ENCODE measurements around the gene IFIH1. TPM values are rescaled to one million over a fixed set of nuclear protein-coding genes. Genes with fewer than 3 reads are reported as not detected.

Gene IFIH1
- total RNA-seq, 2 experiments from 2014 or later, result 57.3 to 65.5 TPM

- ChIA-PET CTCF (interaction anchor here (1.1 to 1.4 kb wide), 3 partner anchors 9 to 82 kb away, joined by 3 read pairs; no protein-coding TSS in a partner anchor), POLR2A (no interaction called here)
- no peak for DNase-seq
- no peak overlapping the region for H3K27ac Mint-ChIP-seq
- H3K4me1 Mint-ChIP-seq, result peaks cover 13% of the 10 kb centered on the region
- H3K36me3 Mint-ChIP-seq (ENCODE audit: low read depth), result peaks cover 60% of the 10 kb centered on the region
- no peaks in the 10 kb centered on the region for H3K9me3 Mint-ChIP-seq
- no peak overlapping the region for H3K4me3 Mint-ChIP-seq
- no peaks in the 10 kb centered on the region for H3K27me3 Mint-ChIP-seq
Observed at GRCh38 chr2:162265666-162266459, 52.6 kb downstream of the IFIH1 start.

GRCh38 chr2:162261032-162261945 lies 57.2 kb downstream of the IFIH1 start:
- Mint-ChIP-seq H3K4me1 (peaks cover 16% of the 10 kb centered on the region), H3K27me3 (peaks cover 15% of the 10 kb centered on the region), H3K36me3 (ENCODE audit: low read depth) (peaks cover 28% of the 10 kb centered on the region), H3K27ac (peak overlapping the region; percentile 2), H3K9me3 (no peaks in the 10 kb centered on the region), H3K4me3 (no peak overlapping the region)
- ChIA-PET POLR2A (no interaction called here), CTCF (no interaction called here)
- DNase-seq, result no peak

- POLR2A ChIA-PET, result no interaction called here
Observed at GRCh38 chr2:162258686-162259085, 59.8 kb downstream of the IFIH1 start.

GRCh38 chr2:162258169-162258568 lies 60.3 kb downstream of the IFIH1 start:
- DNase-seq, result no peak
- Mint-ChIP-seq H3K4me3 (no peak overlapping the region), H3K4me1 (peaks cover 16% of the 10 kb centered on the region), H3K9me3 (no peaks in the 10 kb centered on the region), H3K27ac (no peak overlapping the region), H3K27me3 (peaks cover 17% of the 10 kb centered on the region), H3K36me3 (ENCODE audit: low read depth) (peaks cover 7% of the 10 kb centered on the region)
- CTCF ChIA-PET, result interaction anchor here (0.5 to 0.9 kb wide), 2 partner anchors 20 to 1116 kb away, joined by 3 to 4 read pairs; no protein-coding TSS in a partner anchor
- POLR2A ChIA-PET, result no interaction called here

More at GRCh38 chr2:162258686-162259085, 59.8 kb downstream of the IFIH1 start:
- peaks cover 16% of the 10 kb centered on the region for H3K4me1 Mint-ChIP-seq
- DNase-seq, result no peak
- no peak overlapping the region for H3K27ac Mint-ChIP-seq
- CTCF ChIA-PET, result no interaction called here
- H3K36me3 Mint-ChIP-seq (ENCODE audit: low read depth), result peaks cover 10% of the 10 kb centered on the region
- H3K9me3 Mint-ChIP-seq, result no peaks in the 10 kb centered on the region
- H3K4me3 Mint-ChIP-seq, result no peak overlapping the region
- H3K27me3 Mint-ChIP-seq, result peaks cover 17% of the 10 kb centered on the region

DNA sequence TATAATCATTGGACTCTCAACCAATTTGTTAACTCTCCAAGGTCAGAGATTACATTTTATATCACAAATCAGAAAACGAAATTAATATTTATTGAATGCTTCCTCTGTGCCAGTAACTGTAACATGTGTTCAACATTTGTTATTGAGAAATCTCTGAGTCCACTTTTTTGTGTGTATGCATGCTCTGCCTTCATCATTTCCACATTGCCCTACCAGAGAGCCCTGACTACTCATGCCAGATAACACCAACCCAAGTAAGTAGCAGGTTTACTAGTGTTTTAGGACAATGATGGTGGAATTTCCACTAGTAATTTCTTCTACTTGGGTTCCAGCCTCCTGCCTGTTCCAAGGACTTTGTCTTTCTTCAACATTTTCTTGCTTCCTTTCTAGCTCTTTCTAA lies 61.1 kb downstream of the IFIH1 start:
- no peak overlapping the region for H3K27ac Mint-ChIP-seq
- H3K4me1 Mint-ChIP-seq, result peaks cover 15% of the 10 kb centered on the region
- no peak overlapping the region for H3K4me3 Mint-ChIP-seq
- no peak for DNase-seq
- POLR2A ChIA-PET, result no interaction called here
- peaks cover 4% of the 10 kb centered on the region for H3K36me3 Mint-ChIP-seq (ENCODE audit: low read depth)
- H3K9me3 Mint-ChIP-seq, result no peaks in the 10 kb centered on the region
- CTCF ChIA-PET, result interaction anchor here (0.9 kb wide), 1 partner anchor 19 kb away, joined by 3 read pairs; no protein-coding TSS in a partner anchor
- peaks cover 17% of the 10 kb centered on the region for H3K27me3 Mint-ChIP-seq

DNA sequence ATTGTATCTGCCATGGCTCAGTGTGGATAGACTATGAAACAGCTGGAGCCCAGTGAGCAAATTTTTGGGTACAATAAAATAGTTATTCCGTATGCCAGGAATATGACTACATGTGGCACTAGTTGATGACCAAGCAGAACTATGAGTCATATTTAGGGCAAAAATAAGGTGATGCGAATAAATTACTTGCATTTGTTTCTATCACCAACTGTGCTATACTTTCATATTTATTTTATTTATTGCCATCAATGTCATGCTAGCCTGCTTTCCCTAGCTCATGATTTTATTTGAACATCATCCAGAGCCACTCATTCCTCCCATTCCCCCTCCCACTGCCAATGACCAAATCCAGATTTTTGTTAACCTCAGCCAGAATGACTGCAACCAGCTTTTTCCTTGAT lies 61.9 kb downstream of the IFIH1 start:
- Mint-ChIP-seq H3K9me3 (no peaks in the 10 kb centered on the region), H3K27ac (no peak overlapping the region), H3K4me1 (peaks cover 10% of the 10 kb centered on the region), H3K4me3 (no peak overlapping the region), H3K36me3 (ENCODE audit: low read depth) (peaks cover 2% of the 10 kb centered on the region), H3K27me3 (peaks cover 17% of the 10 kb centered on the region)
- CTCF ChIA-PET, result interaction anchor here (0.5 to 1.0 kb wide), 2 partner anchors 9 to 48 kb away, joined by 3 read pairs; no protein-coding TSS in a partner anchor
- DNase-seq, result no peak
- POLR2A ChIA-PET, result no interaction called here

DNA sequence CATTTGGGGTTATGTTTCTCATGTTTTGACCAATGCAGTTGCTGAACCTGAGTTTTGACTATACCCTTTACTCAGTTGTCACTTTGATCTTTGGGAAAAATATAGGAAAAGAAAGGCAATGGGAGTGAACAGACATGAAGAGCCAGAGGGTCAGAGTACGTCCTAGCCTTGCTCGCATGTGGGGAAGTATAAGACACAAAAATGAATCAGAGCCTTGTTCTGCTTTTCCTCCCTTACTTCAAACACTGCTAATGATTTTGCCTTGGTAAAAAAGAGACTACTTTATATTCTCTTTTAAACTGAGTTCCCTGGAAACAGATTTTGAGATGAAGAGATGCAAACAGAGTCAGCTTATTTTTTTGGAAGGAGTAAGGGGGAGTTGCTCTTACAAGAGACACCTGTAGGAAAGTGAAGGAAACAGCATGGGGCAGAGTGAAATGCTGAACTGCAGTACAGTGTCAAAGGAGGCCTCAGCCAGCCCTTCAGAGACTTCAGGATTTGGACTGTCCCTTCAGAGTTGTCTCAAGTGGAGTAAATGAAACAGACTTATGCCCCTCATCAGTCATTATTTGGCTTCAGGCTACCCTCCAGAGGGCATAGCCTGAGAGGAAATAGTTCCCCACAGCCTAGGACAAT lies 64.1 kb downstream of the IFIH1 start:
- no peak for DNase-seq
- Mint-ChIP-seq H3K9me3 (no peaks in the 10 kb centered on the region), H3K27me3 (peaks cover 20% of the 10 kb centered on the region), H3K36me3 (ENCODE audit: low read depth) (no peaks in the 10 kb centered on the region), H3K27ac (no peak overlapping the region), H3K4me3 (no peak overlapping the region), H3K4me1 (no peaks in the 10 kb centered on the region)
- ChIA-PET CTCF (interaction anchor here (1.5 kb wide), 1 partner anchor 33 kb away, joined by 4 read pairs; no protein-coding TSS in a partner anchor), POLR2A (no interaction called here)

GRCh38 chr2:162253435-162253834 lies 65.0 kb downstream of the IFIH1 start:
- H3K27me3 Mint-ChIP-seq, result peaks cover 15% of the 10 kb centered on the region
- H3K27ac Mint-ChIP-seq, result no peak overlapping the region
- no peaks in the 10 kb centered on the region for H3K9me3 Mint-ChIP-seq
- ChIA-PET POLR2A (no interaction called here), CTCF (interaction anchor here (1.5 kb wide), 1 partner anchor 32 kb away, joined by 4 read pairs; no protein-coding TSS in a partner anchor)
- DNase-seq, result no peak
- no peak overlapping the region for H3K4me3 Mint-ChIP-seq
- no peaks in the 10 kb centered on the region for H3K4me1 Mint-ChIP-seq
- H3K36me3 Mint-ChIP-seq (ENCODE audit: low read depth), result no peaks in the 10 kb centered on the region

DNA sequence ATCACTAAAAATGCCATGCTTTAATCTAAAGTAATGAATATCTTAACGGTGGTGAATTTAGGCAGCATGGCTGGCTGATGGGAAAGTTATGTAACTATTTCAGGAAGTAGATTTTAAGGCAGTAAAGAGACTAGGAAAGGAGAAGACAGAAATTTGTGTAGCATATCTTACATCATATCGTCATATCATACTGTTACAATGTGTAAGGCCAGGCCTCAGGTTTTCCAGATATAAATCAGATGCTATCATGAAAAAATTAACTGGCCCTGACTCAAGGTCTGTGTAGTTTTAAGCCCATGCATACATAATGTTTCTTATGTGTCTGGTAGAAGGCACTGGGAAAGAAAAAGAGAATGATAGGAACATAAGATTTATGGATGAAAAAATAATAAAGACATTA lies 66.3 kb downstream of the IFIH1 start:
- Mint-ChIP-seq H3K4me1 (no peaks in the 10 kb centered on the region), H3K9me3 (no peaks in the 10 kb centered on the region), H3K27me3 (peaks cover 20% of the 10 kb centered on the region), H3K36me3 (ENCODE audit: low read depth) (no peaks in the 10 kb centered on the region), H3K4me3 (no peak overlapping the region), H3K27ac (no peak overlapping the region)
- no peak for DNase-seq
- CTCF ChIA-PET, result no interaction called here
- POLR2A ChIA-PET, result no interaction called here

GRCh38 chr2:162245781-162246180 lies 72.7 kb downstream of the IFIH1 start:
- Mint-ChIP-seq H3K36me3 (ENCODE audit: low read depth) (no peaks in the 10 kb centered on the region), H3K9me3 (no peaks in the 10 kb centered on the region), H3K27me3 (peaks cover 44% of the 10 kb centered on the region), H3K4me1 (no peaks in the 10 kb centered on the region), H3K4me3 (no peak overlapping the region), H3K27ac (no peak overlapping the region)
- CTCF ChIA-PET, result interaction anchor here (0.8 kb wide), 1 partner anchor 25 kb away, joined by 3 read pairs; no protein-coding TSS in a partner anchor
- DNase-seq, result no peak
- POLR2A ChIA-PET, result interaction anchor here (0.6 kb wide), 1 partner anchor 153 kb away, joined by 3 read pairs; no protein-coding TSS in a partner anchor

GRCh38 chr2:162245061-162245460 lies 73.4 kb downstream of the IFIH1 start:
- no peak for DNase-seq
- no peak overlapping the region for H3K27ac Mint-ChIP-seq
- peaks cover 46% of the 10 kb centered on the region for H3K27me3 Mint-ChIP-seq
- no peaks in the 10 kb centered on the region for H3K36me3 Mint-ChIP-seq (ENCODE audit: low read depth)
- ChIA-PET CTCF (interaction anchor here (0.8 kb wide), 1 partner anchor 25 kb away, joined by 3 read pairs; no protein-coding TSS in a partner anchor), POLR2A (no interaction called here)
- H3K4me1 Mint-ChIP-seq, result no peaks in the 10 kb centered on the region
- H3K9me3 Mint-ChIP-seq, result no peaks in the 10 kb centered on the region
- H3K4me3 Mint-ChIP-seq, result no peak overlapping the region

GRCh38 chr2:162244541-162245031 lies 73.9 kb downstream of the IFIH1 start:
- Mint-ChIP-seq H3K27ac (no peak overlapping the region), H3K27me3 (peaks cover 46% of the 10 kb centered on the region)
- CTCF ChIA-PET, result no interaction called here

More at GRCh38 chr2:162244541-162245031, 73.9 kb downstream of the IFIH1 start:
- Mint-ChIP-seq H3K4me3 (no peak overlapping the region), H3K9me3 (no peaks in the 10 kb centered on the region), H3K36me3 (ENCODE audit: low read depth) (no peaks in the 10 kb centered on the region), H3K4me1 (no peaks in the 10 kb centered on the region)
- no peak for DNase-seq
- POLR2A ChIA-PET, result no interaction called here
